Hepatocyte (in vitro differentiated cells): ENCODE results near the gene SCUBE2.

Experiments
- CTCF ChIP-seq: fragments of 200-600 bp; sonication (generic); IDR thresholded peaks from 2 replicates; pipeline ENCODE4 v1.5.1; 2016; ENCODE audit warnings: antibody characterized with exemption, mild to moderate bottlenecking; ENCODE audit not compliant: poor library complexity
- EZH2 ChIP-seq: fragments of 200-600 bp; sonication (generic); IDR thresholded peaks from 2 replicates; pipeline ENCODE4 v1.6.1; 2016; ENCODE audit warnings: antibody characterized with exemption, mild to moderate bottlenecking, borderline replicate concordance
- EZH2phosphoT487 ChIP-seq: fragments of 200-600 bp; sonication (generic); IDR thresholded peaks from one replicate; pipeline ENCODE4 v1.6.1; 2018; ENCODE audit warnings: antibody characterized with exemption, mild to moderate bottlenecking, low read depth, moderate library complexity; ENCODE audit not compliant: unreplicated experiment, severe bottlenecking

- TF ChIP-seq CTCF (no peak), EZH2phosphoT487 (no peak), EZH2 (no peak)
These were observed 18.7 kb upstream of the SCUBE2 start for GRCh38 chr11:9109858-9110731.
